ENCODE measurements around the gene GPR25.

Gene GPR25

DNA sequence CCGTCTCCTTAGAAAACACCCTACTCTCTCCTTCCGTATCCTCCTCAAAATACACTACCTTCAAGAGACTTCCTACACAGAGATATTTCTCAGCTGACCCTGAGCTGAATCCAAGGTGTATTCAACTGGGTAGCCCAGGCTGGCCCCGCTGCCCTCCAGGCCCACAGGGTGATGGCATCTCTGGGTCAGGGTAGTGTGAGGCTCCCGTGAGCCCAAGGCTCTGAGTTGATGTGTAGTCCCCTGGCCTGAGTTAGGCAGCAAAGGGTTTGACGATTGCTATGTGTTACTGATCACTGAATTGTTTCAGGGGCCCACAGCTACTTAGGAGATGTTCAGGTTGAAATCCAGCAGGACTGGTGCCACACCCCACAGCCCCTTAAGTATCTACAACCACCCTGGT is 28.6 kb downstream of the GPR25 start:
- no peak for DNase-seq (ENCODE audit: low spot score)
- in situ Hi-C loops (cut with MboI; ENCODE audit: low sequenced_read_pairs, unreplicated experiment) = no loop called here
- TF ChIP-seq, protein P1, sequence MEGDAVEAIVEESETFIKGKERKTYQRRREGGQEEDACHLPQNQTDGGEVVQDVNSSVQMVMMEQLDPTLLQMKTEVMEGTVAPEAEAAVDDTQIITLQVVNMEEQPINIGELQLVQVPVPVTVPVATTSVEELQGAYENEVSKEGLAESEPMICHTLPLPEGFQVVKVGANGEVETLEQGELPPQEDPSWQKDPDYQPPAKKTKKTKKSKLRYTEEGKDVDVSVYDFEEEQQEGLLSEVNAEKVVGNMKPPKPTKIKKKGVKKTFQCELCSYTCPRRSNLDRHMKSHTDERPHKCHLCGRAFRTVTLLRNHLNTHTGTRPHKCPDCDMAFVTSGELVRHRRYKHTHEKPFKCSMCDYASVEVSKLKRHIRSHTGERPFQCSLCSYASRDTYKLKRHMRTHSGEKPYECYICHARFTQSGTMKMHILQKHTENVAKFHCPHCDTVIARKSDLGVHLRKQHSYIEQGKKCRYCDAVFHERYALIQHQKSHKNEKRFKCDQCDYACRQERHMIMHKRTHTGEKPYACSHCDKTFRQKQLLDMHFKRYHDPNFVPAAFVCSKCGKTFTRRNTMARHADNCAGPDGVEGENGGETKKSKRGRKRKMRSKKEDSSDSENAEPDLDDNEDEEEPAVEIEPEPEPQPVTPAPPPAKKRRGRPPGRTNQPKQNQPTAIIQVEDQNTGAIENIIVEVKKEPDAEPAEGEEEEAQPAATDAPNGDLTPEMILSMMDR (IDR thresholded peaks at IDR 0.05; ENCODE audit: borderline replicate concordance, control extremely low read depth, extremely low read depth, insufficient read depth, missing control alignments) = no peak

DNA sequence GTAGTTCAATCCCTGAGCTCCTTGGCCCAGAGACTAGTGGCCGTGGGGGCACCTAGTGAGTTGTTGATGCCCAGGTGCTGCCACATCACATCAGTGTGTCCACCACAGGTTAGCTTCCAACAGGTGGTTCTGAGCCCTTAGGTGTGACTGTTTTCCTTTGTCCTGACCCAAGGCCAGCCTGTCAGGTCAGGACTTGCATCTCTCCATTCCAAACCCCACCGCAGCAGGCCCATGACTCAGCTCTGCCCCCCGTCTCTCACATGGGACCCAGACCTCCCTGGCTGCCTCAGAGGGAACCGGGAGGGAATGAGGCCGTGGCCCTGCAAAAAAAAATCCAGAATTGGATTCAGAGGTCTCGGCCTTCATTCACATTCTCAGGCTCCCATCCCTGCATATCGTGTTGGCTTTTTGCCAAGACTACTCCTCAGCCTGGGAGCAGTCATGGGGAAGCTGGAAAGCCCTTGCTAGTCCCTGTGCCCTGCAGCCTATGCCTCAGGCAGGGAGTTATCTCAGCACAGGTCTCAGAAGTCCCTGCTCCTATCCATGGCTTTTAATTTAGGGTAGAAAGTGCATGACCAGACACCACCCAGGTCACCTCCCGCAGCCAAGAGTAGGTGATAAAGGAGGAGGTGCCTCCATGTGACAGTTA is 29.1 kb downstream of the GPR25 start:
- TF ChIP-seq, protein P1 (IDR thresholded peaks at IDR 0.05; ENCODE audit: borderline replicate concordance, control extremely low read depth, extremely low read depth, insufficient read depth, missing control alignments) = no peak
- no peak for DNase-seq (ENCODE audit: low spot score)
- in situ Hi-C loops (cut with MboI; ENCODE audit: low sequenced_read_pairs, unreplicated experiment) = no loop called here

DNA sequence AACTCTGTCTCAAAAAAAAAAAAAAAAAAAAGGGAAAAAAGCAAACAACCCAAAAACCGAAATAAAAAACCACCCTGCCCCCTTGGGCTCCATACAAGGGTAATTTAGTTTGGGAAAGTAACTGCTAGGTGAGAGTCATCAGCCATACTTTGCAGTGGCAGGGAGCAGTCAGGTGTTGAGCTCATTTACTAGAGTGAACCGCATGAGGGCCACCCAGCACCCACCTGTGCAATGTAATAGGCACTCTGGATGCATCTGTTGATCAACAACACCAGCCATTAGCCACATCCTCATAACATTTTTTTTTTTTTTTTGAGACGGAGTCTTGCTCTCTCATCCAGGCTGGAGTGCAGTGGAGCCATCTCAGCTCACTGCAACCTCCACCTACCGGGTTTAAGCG is 31.0 kb downstream of the GPR25 start:
- TF ChIP-seq, protein P1 (IDR thresholded peaks at IDR 0.05; ENCODE audit: borderline replicate concordance, control extremely low read depth, extremely low read depth, insufficient read depth, missing control alignments) = no peak
- DNase-seq (ENCODE audit: low spot score) = no peak
- in situ Hi-C loops (cut with MboI; ENCODE audit: low sequenced_read_pairs, unreplicated experiment) = no loop called here

DNA sequence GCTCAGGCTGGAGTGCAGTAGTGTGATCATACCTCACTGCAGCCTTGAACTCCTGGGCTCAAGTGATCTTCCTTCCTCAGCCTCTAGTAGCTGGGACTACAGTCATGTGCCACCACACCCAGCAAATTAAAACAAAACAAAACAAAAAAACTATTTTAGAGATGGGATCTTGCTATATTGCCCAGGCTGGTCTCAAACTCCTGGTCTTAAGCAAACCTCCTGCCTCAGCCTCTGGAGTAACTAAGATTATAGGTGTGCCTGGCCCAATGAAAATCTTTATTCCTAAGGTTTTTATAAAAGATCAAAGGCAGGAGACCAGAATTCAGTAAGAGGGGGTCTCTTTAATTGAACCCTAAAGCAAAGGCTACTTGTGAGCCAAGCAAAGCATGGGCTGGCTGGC is 32.0 kb downstream of the GPR25 start:
- in situ Hi-C loops (cut with MboI; ENCODE audit: low sequenced_read_pairs, unreplicated experiment) = no loop called here
- no peak for DNase-seq (ENCODE audit: low spot score)
- TF ChIP-seq, protein P1 (IDR thresholded peaks at IDR 0.05; ENCODE audit: borderline replicate concordance, control extremely low read depth, extremely low read depth, insufficient read depth, missing control alignments) = no peak

DNA sequence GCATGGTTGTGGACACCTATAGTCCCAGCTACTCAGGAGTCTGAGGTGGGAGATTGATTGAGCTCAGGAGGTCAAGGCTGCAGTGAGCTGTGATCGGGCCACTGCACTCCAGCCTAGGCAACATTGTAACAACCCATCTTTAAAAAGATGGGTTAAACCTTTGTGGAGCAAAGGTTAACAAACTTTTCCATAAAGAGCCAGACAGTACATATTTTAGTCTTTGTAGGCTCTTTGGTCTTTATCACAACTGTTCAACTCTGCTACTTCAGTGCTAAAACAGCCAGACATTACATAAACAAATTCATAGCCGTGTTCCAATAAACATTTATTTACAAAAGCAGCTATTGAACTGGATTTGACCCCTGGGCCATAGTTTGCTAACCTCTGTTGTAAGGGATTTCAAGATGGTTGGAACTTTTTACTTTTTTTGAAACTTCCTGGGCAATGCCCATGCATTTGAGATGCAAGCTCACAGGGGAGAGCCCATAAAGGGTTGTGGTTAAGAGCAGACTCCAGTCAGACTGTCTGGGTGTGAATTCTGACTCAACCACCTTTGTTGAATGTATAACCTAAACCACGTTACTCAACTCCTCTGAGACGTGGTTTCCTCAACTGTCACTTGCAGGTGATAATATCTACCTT is 32.8 kb downstream of the GPR25 start:
- in situ Hi-C loops (cut with MboI; ENCODE audit: low sequenced_read_pairs, unreplicated experiment) = no loop called here
- peak; percentile 43 for DNase-seq (ENCODE audit: low spot score)
- TF ChIP-seq, protein P1 (IDR thresholded peaks at IDR 0.05; ENCODE audit: borderline replicate concordance, control extremely low read depth, extremely low read depth, insufficient read depth, missing control alignments) = no peak

DNA sequence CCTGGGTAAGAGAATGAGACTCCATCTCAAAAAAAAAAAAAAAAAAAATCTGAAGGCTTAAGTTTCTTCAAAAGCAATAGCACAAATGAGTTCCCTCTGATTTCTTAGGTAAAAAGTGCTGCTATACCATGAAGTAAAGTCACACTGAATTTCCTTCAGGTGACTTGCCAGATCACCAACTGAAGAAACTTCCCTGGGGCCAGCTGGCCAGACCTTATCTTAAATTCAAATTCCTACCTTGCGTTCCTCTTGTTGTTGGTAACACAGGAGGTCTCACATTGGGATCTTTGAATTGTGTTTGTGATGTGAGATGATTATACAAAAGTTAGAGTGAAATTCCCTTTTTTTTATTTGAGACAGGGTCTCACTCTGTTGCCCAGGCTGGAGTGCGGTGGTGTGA is 33.7 kb downstream of the GPR25 start:
- TF ChIP-seq, protein P1 (IDR thresholded peaks at IDR 0.05; ENCODE audit: borderline replicate concordance, control extremely low read depth, extremely low read depth, insufficient read depth, missing control alignments) = no peak
- DNase-seq (ENCODE audit: low spot score) = no peak
- in situ Hi-C loops (cut with MboI; ENCODE audit: low sequenced_read_pairs, unreplicated experiment) = no loop called here

Data from GM13976 (cell line).